ENCODE results near the gene C4BPB.

DNA sequence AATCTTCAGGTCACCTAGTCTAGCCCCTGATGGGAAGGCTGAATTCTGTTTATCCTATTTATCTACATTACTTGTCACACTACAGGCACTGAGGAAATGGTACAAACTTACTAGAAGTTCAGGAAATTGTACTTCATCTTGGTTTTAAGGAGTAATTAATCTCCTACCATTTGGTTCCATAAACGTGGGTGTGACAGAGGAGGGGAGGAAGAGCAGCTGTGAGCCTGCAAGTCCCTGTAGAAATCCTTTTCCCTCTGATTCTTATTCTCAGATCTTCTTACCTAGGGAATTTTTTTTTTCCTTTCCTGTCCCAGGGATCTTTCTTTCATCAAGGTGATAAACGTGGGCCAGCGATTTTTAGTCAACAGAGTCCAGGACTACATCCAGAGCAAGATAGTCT is 21.5 kb upstream of the C4BPB start:
- TF ChIP-seq EZH2phosphoT487 (IDR thresholded peaks at IDR 0.05; ENCODE audit: borderline replicate concordance, low read length) = no peak
- TF ChIP-seq, protein P1, sequence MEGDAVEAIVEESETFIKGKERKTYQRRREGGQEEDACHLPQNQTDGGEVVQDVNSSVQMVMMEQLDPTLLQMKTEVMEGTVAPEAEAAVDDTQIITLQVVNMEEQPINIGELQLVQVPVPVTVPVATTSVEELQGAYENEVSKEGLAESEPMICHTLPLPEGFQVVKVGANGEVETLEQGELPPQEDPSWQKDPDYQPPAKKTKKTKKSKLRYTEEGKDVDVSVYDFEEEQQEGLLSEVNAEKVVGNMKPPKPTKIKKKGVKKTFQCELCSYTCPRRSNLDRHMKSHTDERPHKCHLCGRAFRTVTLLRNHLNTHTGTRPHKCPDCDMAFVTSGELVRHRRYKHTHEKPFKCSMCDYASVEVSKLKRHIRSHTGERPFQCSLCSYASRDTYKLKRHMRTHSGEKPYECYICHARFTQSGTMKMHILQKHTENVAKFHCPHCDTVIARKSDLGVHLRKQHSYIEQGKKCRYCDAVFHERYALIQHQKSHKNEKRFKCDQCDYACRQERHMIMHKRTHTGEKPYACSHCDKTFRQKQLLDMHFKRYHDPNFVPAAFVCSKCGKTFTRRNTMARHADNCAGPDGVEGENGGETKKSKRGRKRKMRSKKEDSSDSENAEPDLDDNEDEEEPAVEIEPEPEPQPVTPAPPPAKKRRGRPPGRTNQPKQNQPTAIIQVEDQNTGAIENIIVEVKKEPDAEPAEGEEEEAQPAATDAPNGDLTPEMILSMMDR (conservative IDR thresholded peaks at IDR 0.05; ENCODE audit: low read depth, low read length) = no peak
